ENCODE measurements around the gene SNTB2.

DNA sequence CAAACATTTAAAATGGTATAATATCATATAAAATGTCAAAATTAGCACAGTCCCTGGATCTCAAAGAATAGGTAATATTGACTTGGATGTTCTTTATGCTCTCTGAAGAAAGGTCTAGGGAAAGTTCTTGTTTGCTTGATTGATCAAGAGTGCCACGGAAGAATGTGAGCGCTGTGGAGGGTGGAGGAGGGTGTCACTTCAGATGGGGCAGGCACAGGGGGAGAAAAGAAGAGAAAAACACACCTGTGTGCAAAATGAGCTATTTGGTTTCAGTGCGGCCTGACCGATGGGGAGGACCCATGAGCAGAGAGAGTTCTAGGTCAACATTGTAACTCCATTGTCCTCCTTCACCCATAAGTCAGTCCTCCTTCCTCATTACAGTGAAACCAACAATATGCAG is 115.3 kb downstream of the SNTB2 start:
- no peak for TF ChIP-seq CTCF (IDR thresholded peaks at IDR 0.05)
- no peak for TF ChIP-seq POLR2A (IDR thresholded peaks at IDR 0.05)
